GM13976 (cell line): ENCODE measurements around the gene AUH.

Experiments used
- DNase-seq: peaks from one replicate; pipeline ENCODE4 v3.0.0; 2012; ENCODE audit warnings: low spot score
- in situ Hi-C: fragments of 300-500 bp; cut with MboI; formaldehyde crosslinking; loops from one replicate; pipeline ENCODE4 v1.12.0; 2022; ENCODE audit warnings: low sequenced_read_pairs, mixed read lengths, inconsistent platforms; ENCODE audit not compliant: unreplicated experiment
- TF ChIP-seq, protein P1 (sequence below): IDR thresholded peaks from 2 replicates; pipeline ENCODE4 v1.5.1; 2012; ENCODE audit warnings: borderline replicate concordance, mild to moderate bottlenecking; ENCODE audit not compliant: insufficient read depth; ENCODE audit errors: extremely low read depth, missing control alignments, control extremely low read depth

The AUH gene

DNA sequence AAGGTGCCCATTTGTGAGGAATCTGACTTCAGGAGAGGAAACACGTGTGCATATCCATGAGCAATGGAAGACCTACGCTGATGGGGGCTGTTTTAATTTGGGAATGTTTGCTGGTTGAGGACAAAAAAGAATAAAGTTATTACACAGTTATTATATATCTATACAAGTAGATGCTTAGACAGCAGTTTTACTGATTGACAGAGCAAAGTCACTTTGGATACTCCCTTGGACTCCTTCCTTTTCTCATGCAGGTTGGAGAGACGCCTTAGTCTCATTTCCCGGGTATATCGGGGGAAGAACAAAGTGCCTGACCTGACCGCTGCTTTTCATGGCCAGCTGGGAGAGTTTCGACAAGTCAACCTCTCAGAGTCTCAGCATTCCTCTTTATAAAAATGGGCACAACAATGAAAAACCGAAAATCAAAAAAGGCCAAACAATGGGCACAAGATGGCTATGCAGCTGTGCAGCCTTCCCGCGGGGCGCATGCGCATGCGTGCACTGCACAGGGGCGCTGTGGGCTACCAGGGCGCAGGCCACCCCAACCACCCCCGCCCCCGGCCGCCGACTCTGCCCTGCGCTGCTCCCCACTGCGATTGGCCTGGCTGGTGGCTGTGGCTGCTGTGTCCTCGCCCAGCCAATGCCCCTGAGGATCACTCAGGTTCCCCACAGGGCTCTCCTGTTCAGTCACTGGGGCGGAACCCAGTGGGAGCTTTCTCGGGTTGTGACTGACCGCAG, 43.8 kb upstream of the AUH start:
- DNase-seq, result no peak
- TF ChIP-seq, protein P1, sequence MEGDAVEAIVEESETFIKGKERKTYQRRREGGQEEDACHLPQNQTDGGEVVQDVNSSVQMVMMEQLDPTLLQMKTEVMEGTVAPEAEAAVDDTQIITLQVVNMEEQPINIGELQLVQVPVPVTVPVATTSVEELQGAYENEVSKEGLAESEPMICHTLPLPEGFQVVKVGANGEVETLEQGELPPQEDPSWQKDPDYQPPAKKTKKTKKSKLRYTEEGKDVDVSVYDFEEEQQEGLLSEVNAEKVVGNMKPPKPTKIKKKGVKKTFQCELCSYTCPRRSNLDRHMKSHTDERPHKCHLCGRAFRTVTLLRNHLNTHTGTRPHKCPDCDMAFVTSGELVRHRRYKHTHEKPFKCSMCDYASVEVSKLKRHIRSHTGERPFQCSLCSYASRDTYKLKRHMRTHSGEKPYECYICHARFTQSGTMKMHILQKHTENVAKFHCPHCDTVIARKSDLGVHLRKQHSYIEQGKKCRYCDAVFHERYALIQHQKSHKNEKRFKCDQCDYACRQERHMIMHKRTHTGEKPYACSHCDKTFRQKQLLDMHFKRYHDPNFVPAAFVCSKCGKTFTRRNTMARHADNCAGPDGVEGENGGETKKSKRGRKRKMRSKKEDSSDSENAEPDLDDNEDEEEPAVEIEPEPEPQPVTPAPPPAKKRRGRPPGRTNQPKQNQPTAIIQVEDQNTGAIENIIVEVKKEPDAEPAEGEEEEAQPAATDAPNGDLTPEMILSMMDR, result no peak
- in situ Hi-C loops, result no loop called here

DNA sequence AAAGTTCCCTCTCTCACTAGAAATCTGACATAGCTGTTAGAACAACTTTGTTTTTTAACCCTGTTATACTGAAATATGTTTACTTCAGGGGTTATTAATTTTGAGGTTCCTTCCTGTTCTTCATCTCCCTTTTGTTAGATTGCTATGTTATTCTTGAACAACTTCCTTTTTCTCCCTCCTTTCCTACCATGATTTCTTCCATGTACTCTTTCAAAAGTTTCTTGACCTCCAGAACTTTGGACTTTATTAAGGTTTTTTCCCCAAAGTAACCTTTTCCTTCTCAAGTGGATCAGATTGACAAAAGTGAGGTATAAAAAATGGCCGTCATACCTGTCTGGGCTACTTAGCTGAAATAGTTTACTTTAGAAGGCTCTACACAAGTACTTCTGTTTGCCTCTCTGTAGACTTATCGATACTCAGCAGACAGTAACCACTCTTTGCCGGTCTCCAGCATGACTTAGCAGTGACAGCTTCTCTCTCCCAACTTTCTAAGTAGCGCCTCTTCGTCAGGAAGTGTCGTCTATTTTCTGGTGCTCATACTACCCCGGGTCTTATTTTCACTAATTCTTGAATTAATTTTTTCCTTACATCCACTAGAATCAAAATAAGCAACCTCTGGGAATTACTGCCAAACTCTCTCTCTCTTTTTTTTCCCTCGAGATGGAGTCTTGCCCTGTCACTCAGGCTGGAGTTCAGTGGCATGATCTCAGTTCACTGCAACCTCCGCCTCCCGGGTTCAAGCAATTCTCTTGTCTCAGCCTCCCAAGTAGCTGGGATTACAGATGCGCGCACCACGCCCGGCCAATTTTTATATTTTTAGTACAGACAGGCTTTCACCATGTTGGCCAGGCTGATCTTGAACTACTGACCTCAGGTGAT, 42.2 kb upstream of the AUH start:
- no peak for DNase-seq
- TF ChIP-seq, protein P1, result no peak
- in situ Hi-C loops, result no loop called here

DNA sequence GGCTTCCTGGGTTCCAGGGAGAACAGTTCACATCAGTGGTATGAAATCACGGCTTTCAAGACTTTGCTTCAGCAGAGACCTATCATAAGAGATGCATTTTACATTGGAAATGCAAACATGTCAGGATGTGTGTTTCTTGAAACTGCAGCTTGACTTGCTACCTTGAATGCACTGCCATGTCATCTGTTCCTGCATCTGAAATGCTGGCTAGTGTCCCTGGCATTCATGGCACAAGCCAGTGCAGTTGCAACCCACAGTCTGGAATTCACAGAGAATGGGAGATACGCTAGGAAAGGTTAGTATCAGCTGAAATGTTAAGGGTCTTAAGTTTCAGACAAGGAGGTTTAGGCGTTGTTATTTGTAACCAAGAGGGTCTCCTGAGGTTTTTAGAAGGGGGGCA, 37.2 kb upstream of the AUH start:
- TF ChIP-seq, protein P1, result no peak
- in situ Hi-C loops, result no loop called here
- DNase-seq, result no peak

DNA sequence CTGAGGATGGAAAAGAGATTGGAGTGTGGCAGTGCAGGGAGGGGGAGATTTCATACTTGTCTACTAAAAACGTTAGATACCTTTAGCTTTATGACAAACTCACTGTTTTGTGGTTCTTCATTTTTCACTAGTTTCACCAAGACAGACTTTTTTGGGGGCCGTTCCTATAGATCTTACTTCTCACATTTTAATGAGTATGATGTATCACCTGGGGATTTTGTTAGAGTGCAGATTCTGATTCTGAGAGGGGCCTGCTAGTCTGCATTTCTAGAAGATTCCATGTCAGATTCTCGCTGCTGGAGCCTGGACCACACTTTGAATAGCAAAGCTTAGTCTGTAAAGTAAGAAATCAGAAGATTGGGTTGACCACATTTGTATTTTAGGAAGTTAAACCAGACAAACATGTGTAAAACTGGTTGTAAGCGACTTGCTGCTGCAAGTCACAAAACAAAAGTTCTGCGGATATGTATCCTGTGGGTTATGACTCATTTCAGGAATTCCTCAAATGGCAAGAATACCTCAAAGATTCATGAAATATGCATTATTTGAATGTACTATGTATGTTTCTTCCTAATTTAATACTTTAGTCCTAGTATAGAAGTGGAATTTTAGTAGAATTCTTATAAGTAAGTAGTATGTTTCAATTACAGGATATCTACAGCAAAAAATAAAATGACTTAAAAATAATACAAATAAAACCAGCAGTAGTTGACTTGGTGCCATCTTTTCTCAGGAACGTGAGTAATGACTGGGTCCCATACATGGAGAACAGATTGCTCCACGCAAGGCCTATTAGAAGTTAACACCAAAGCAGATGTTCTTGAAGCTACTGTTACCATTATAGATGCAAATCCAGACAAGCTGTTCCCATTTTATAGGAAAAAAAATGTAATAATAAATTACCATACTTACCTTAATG, 34.1 kb upstream of the AUH start:
- in situ Hi-C loops, result no loop called here
- TF ChIP-seq, protein P1, result no peak
- DNase-seq, result peak; percentile 55

DNA sequence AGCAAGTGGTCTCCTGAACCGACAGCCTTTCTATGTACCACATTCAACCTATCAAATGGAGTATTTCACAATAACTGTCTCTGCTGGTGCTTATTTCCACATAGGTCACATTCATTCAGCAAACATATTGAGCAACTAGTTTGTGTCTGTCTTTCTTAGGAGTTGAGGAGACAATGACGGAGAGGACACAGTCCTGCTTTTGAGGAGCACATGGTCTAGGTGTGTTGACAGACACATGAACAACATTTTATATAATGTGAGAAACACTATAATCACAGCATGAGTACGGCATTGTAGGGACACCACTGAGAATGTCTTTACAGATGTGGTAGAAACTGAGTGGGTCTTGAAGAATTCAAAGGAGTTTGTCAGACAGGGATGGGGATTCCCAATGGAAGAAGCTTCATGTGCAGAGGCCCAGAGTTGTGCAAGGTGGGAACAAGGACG, 33.4 kb upstream of the AUH start:
- TF ChIP-seq, protein P1, result no peak
- no peak for DNase-seq
- in situ Hi-C loops, result no loop called here

DNA sequence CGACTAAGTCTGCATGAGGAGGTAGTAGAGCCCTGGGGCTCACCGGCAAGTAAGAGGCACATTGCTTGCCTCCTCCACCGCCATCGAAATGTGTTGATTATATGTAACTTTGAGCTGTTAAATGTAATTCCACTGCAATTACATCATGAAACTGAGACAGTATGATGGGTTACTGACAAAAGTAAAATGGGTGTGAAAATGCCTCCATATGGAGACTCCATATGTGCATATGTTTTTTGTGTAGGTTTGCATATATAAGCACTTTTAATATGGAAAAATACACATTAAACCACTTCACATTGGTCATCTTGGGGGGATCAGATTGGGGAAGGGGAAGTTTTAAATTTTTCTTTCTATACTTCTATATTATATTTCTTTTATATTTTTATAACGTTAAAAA, 32.1 kb upstream of the AUH start:
- TF ChIP-seq, protein P1, result no peak
- in situ Hi-C loops, result no loop called here
- no peak for DNase-seq
